Trophoblast cell (in vitro differentiated cells and primary cell): Measurements from ENCODE around the gene SRM.

Experiments
- DNase-seq, 2 donors: peaks; one replicate each; pipeline ENCODE4 v3.0.0-alpha.2; 2016
- H2AFZ ChIP-seq: 2 replicates; pipeline ENCODE4 v1.6.1; 2013; ENCODE audit warnings: low read length, moderate library complexity, mild to moderate bottlenecking; ENCODE audit not compliant: insufficient read depth, poor library complexity
- H2AK5ac ChIP-seq: 2 replicates; pipeline ENCODE4 v1.6.1; 2013; ENCODE audit warnings: mild to moderate bottlenecking, low read length
- H2BK120ac ChIP-seq: 2 replicates; pipeline ENCODE4 v1.6.1; 2013; ENCODE audit warnings: low read length, mild to moderate bottlenecking, moderate library complexity; ENCODE audit not compliant: insufficient read depth, poor library complexity
- H2BK12ac ChIP-seq: 2 replicates; pipeline ENCODE4 v1.6.1; 2013; ENCODE audit warnings: mild to moderate bottlenecking, low read length, moderate library complexity
- H2BK5ac ChIP-seq: 2 replicates; pipeline ENCODE4 v1.6.1; 2013; ENCODE audit warnings: low read length, low read depth, moderate library complexity, mild to moderate bottlenecking; ENCODE audit not compliant: poor library complexity
- H3K14ac ChIP-seq: 2 replicates; pipeline ENCODE4 v1.6.1; 2013; ENCODE audit warnings: mild to moderate bottlenecking, low read length
- H3K18ac ChIP-seq: 2 replicates; pipeline ENCODE4 v1.6.1; 2013; ENCODE audit warnings: mild to moderate bottlenecking, low read length
- H3K23ac ChIP-seq: 2 replicates; pipeline ENCODE4 v1.6.1; 2013; ENCODE audit warnings: low read length
- H3K27ac ChIP-seq: 2 replicates; pipeline ENCODE4 v1.5.1; 2013; ENCODE audit warnings: low read depth, mild to moderate bottlenecking, inconsistent platforms, low read length, moderate library complexity
- H3K27me3 ChIP-seq: 2 replicates; pipeline ENCODE4 v1.6.1; 2013; ENCODE audit warnings: inconsistent platforms, mild to moderate bottlenecking, low read length, moderate library complexity; ENCODE audit not compliant: insufficient read depth
- H3K36me3 ChIP-seq, 2 experiments: 1 replicate in 1 of 2; 2 replicates in 1 of 2; pipeline ENCODE4 v1.6.1; 2013; ENCODE audit warnings: low read length in 2 of 2, mild to moderate bottlenecking in 2 of 2, moderate library complexity in 1 of 2; ENCODE audit not compliant: insufficient read depth in 2 of 2, control insufficient read depth in 1 of 2
- H3K4ac ChIP-seq: 2 replicates; pipeline ENCODE4 v1.6.1; 2013; ENCODE audit warnings: low read depth, mild to moderate bottlenecking, low read length, moderate library complexity
- H3K4me1 ChIP-seq, 2 experiments: 1 replicate in 1 of 2; 2 replicates in 1 of 2; pipeline ENCODE4 v1.6.1; 2013; ENCODE audit warnings: low read length in 2 of 2, mild to moderate bottlenecking in 2 of 2, moderate library complexity in 1 of 2; ENCODE audit not compliant: insufficient read depth in 2 of 2, control insufficient read depth in 1 of 2
- H3K4me2 ChIP-seq: 2 replicates; pipeline ENCODE4 v1.6.1; 2013; ENCODE audit warnings: inconsistent platforms, mild to moderate bottlenecking, low read length, moderate library complexity
- H3K4me3 ChIP-seq: 2 replicates; pipeline ENCODE4 v1.5.1; 2013; ENCODE audit warnings: mild to moderate bottlenecking, low read depth, low read length, inconsistent platforms
- H3K79me1 ChIP-seq: one replicate; pipeline ENCODE4 v1.6.1; 2013; ENCODE audit warnings: low read length
- H3K79me2 ChIP-seq: 2 replicates; pipeline ENCODE4 v1.6.1; 2013; ENCODE audit warnings: low read length, mild to moderate bottlenecking; ENCODE audit not compliant: control insufficient read depth, insufficient read depth, poor library complexity
- H3K9ac ChIP-seq: 2 replicates; pipeline ENCODE4 v1.6.1; 2013; ENCODE audit warnings: mild to moderate bottlenecking, low read length
- H3K9me3 ChIP-seq: 2 replicates; pipeline ENCODE4 v1.6.1; 2013; ENCODE audit warnings: low read depth, mild to moderate bottlenecking, control low read depth, inconsistent platforms, low read length; ENCODE audit not compliant: insufficient read depth
- H4K12ac ChIP-seq: 2 replicates; pipeline ENCODE4 v1.6.1; 2013; ENCODE audit warnings: low read depth, mild to moderate bottlenecking, low read length, moderate library complexity
- H4K8ac ChIP-seq: 2 replicates; pipeline ENCODE4 v1.6.1; 2013; ENCODE audit warnings: low read depth, mild to moderate bottlenecking, low read length, moderate library complexity
- H4K91ac ChIP-seq: one replicate; pipeline ENCODE4 v1.6.1; 2013; ENCODE audit warnings: low read depth, mild to moderate bottlenecking, low read length, moderate library complexity
- WGBS: extraction: QIAGEN DNeasy Blood & Tissue Kit; methylation state at CpG from one replicate; pipeline ENCODE4 v1.1.7; 2013; ENCODE audit warnings: missing lambda C conversion rate; ENCODE audit not compliant: insufficient read length, insufficient coverage; ENCODE audit errors: extremely low coverage; 5-methylcytosine and 5-hydroxymethylcytosine counted together

The SRM gene

DNA sequence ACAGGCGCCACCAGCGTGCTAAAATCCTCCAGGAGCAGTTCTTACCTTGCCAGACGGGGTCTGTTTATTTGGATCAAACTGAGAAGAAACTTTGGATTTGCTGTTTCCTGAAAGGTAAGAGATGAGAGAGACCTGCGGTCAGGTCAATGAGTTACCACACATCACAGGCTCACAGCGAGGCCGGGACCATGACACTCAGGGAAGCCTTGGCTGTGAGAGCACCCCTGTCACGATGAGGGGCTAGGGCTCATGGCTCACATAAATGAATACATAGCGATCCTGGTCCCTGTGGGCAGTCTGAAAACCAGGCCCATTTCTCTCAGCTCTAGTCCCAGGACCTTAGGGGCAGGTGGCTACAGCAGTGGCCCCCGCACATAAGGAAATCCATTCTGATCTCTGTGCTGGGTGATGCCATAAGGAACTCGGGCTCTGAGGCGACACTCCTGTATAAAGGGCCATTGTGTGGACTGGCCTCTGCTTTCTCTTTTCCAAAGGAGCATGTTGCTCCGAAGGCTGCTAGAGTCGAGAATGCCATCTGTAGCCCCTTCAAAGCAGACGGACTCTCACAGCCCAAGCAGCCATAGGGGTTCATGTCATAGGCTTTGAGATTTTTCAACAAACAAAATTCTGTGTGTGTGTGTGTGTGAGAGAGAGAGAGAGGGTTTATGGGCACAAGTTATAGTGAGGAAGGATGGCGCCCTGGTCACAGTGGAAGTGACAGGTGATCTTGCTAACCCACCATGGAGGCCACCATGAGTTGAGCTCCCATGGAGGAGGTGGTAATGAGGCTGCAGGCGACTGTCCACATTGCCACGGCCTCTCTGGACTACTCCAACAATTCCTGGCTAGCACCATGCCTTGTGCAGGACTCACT is 9.0 kb upstream of the SRM start:
- no CpG with 5 or more reads among the region's 17 CpGs for WGBS
- no peak overlapping the region for H3K9ac ChIP-seq
- no peak overlapping the region for H3K4me3 ChIP-seq
- DNase-seq = no peak
- H2AK5ac ChIP-seq = no peak overlapping the region
- no peak overlapping the region for H3K23ac ChIP-seq
- no peak overlapping the region for H2BK120ac ChIP-seq
- no peak overlapping the region for H2AFZ ChIP-seq
- H3K4me1 ChIP-seq = no peaks in the 10 kb centered on the region
- H3K27me3 ChIP-seq = no peaks in the 10 kb centered on the region
- H3K4ac ChIP-seq = no peak overlapping the region
- H4K12ac ChIP-seq = no peak overlapping the region
- H3K18ac ChIP-seq = no peak overlapping the region
- no peak overlapping the region for H3K27ac ChIP-seq
- peaks cover 71 to 78% of the 10 kb centered on the region in 2 experiments for H3K36me3 ChIP-seq
- H3K4me2 ChIP-seq = no peak overlapping the region
- H2BK5ac ChIP-seq = no peak overlapping the region
- H3K79me2 ChIP-seq = no peaks in the 10 kb centered on the region
- H3K9me3 ChIP-seq = no peaks in the 10 kb centered on the region
- no peak overlapping the region for H4K91ac ChIP-seq
- no peaks in the 10 kb centered on the region for H3K79me1 ChIP-seq
- H4K8ac ChIP-seq = no peak overlapping the region
- no peak overlapping the region for H3K14ac ChIP-seq
- no peak overlapping the region for H2BK12ac ChIP-seq

DNA sequence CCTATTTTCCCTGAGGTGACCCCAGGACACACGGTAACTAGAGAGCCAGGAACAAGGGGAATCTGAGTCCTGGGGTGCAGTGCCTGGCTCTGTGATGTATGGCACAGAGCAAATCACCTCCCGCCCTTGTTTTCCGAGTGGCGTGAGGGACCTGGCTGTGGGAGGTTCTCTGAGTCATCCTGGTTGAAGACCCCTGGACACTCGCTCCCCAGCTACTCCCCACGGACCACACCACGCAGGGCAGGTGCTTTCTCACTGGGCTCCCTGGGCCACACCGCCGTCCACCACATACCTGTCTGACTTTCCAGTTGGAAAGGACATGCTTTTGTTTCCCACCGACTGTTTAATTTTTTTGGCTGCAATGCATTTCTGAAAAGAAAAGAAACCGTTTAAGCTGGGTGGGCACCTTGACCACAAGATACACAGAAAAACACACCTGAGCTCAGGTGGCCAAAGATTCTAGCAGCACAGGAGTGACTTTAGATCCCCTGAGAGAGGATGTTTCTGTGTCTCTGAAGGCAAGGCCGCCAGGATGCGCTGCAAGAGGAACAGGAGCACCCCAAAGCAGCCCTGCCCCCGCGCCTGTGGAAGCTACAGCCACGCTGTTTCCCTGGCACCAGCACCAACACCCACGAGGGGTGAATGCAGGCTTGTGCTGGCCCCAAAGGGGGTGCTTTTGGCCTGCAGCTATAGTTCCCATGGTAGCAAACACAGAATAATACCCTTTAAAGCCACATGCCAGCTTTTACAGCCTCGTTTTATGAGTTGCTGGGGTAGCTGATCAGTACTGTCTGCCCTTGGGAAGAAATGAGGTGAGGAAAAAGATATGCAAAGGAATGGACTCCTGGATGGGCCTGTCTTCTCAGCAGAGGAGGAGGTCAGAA is 8.1 kb upstream of the SRM start:
- Histone ChIP-seq H3K4me2 (no peak overlapping the region), H3K18ac (no peak overlapping the region), H3K9me3 (no peaks in the 10 kb centered on the region), H3K79me1 (no peaks in the 10 kb centered on the region), H4K8ac (no peak overlapping the region), H3K27me3 (no peaks in the 10 kb centered on the region), H3K36me3 (peaks cover 72 to 80% of the 10 kb centered on the region in 2 experiments), H2BK5ac (no peak overlapping the region), H4K91ac (no peak overlapping the region), H3K14ac (no peak overlapping the region), H3K4ac (no peak overlapping the region), H2AK5ac (no peak overlapping the region), H4K12ac (no peak overlapping the region), H2AFZ (no peak overlapping the region), H2BK12ac (no peak overlapping the region), H3K4me3 (no peak overlapping the region), H3K4me1 (no peaks in the 10 kb centered on the region), H3K79me2 (no peaks in the 10 kb centered on the region), H3K9ac (no peak overlapping the region), H2BK120ac (no peak overlapping the region), H3K27ac (no peak overlapping the region), H3K23ac (no peak overlapping the region)
- WGBS = no CpG with 5 or more reads among the region's 18 CpGs
- no peak for DNase-seq

DNA sequence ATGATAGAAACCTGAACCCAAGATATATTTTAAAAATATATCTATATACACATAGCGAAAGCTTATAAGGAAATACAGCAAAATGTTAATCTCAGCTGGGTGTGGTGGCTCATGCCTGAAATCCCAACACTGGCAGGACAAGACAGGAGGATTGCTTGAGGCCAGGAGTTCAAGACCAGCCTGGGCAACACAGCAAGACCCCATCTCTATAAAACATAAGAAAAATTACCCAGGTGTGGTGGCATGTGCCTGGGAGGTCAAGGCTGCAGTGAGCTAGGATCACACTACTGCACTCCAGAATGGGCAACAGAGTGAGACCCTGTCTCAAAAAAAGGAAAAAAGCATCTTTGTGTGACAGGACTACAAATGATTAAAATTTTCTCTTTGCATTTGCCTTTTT is 6.0 kb upstream of the SRM start:
- H3K9me3 ChIP-seq = no peaks in the 10 kb centered on the region
- H2AFZ ChIP-seq = no peak overlapping the region
- no peak overlapping the region for H3K27ac ChIP-seq
- no peak overlapping the region for H2BK12ac ChIP-seq
- no peak overlapping the region for H3K23ac ChIP-seq
- no peaks in the 10 kb centered on the region for H3K79me1 ChIP-seq
- H4K91ac ChIP-seq = no peak overlapping the region
- no peak overlapping the region for H3K4me2 ChIP-seq
- no peak overlapping the region for H4K12ac ChIP-seq
- no peak overlapping the region for H3K9ac ChIP-seq
- DNase-seq = no peak
- no peak overlapping the region for H3K4me3 ChIP-seq
- H3K27me3 ChIP-seq = no peaks in the 10 kb centered on the region
- no peak overlapping the region for H2BK120ac ChIP-seq
- no peak overlapping the region for H3K18ac ChIP-seq
- H3K36me3 ChIP-seq = peaks cover 56 to 62% of the 10 kb centered on the region in 2 experiments
- peaks cover 0 to 2% of the 10 kb centered on the region in 2 experiments for H3K4me1 ChIP-seq
- no peaks in the 10 kb centered on the region for H3K79me2 ChIP-seq
- H2BK5ac ChIP-seq = no peak overlapping the region
- H2AK5ac ChIP-seq = no peak overlapping the region
- WGBS = no CpG with 5 or more reads among the region's 1 CpG
- no peak overlapping the region for H3K14ac ChIP-seq
- H3K4ac ChIP-seq = no peak overlapping the region
- H4K8ac ChIP-seq = no peak overlapping the region

DNA sequence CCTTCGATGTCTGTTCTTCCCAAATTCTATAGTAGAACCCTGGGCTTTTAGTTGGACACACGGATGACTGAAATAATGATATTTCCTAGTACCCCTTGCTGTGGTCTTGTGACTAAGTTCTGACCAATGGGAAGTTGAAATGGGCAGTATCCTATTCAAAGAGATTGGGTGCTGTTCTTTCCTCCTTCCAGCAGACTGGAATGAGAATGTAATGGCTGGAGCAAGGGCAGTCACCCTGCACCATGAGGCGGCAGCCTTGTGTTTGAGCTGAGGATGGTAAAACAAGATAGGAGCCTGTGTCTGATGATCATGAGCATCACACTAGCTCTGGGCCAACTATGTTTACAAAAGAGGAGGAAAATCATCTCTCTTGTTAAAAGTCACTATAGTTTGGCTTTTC is 5.1 kb upstream of the SRM start:
- DNase-seq = no peak
- Histone ChIP-seq H3K23ac (no peak overlapping the region), H3K79me2 (peaks cover 2% of the 10 kb centered on the region), H3K27ac (no peak overlapping the region), H2BK5ac (no peak overlapping the region), H3K4me2 (no peak overlapping the region), H3K4me1 (peaks cover 0 to 3% of the 10 kb centered on the region in 2 experiments), H4K12ac (no peak overlapping the region), H2AFZ (no peak overlapping the region), H4K91ac (no peak overlapping the region), H2AK5ac (no peak overlapping the region), H2BK120ac (no peak overlapping the region), H2BK12ac (no peak overlapping the region), H4K8ac (no peak overlapping the region), H3K9me3 (no peaks in the 10 kb centered on the region), H3K4me3 (no peak overlapping the region), H3K4ac (no peak overlapping the region), H3K79me1 (no peaks in the 10 kb centered on the region), H3K18ac (no peak overlapping the region), H3K9ac (no peak overlapping the region), H3K36me3 (peaks cover 52 to 53% of the 10 kb centered on the region in 2 experiments), H3K27me3 (no peaks in the 10 kb centered on the region), H3K14ac (no peak overlapping the region)
- WGBS = no CpG with 5 or more reads among the region's 3 CpGs
